Measurements from ENCODE around the gene PERM1.
"Not testable (repeated sequence)": the region's sequence is repeated elsewhere in the genome, so short reads cannot be mapped to it uniquely, and the experiment has no call there.

Gene PERM1

GRCh38 chr1:978835-979743, 2.8 kb downstream of the PERM1 start:
- no peak for DNase-seq (ENCODE audit: low read depth in 2 of 2)

GRCh38 chr1:978069-978834, 3.6 kb downstream of the PERM1 start:
- DNase-seq (ENCODE audit: low read depth in 2 of 2): no peak

DNA sequence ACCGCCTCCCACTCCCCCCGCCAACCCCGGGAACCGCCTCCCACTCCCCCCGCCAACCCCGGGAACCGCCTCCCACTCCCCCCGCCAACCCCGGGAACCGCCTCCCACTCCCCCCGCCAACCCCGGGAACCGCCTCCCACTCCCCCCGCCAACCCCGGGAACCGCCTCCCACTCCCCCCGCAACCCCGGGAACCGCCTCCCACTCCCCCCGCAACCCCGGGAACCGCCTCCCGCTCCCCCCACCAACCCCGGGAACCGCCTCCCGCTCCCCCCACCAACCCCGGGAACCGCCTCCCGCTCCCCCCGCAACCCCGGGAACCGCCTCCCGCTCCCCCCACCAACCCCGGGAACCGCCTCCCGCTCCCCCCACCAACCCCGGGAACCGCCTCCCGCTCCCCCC, 5.1 kb downstream of the PERM1 start:
- not testable (repeated sequence) for DNase-seq (ENCODE audit: low read depth in 2 of 2)

DNA sequence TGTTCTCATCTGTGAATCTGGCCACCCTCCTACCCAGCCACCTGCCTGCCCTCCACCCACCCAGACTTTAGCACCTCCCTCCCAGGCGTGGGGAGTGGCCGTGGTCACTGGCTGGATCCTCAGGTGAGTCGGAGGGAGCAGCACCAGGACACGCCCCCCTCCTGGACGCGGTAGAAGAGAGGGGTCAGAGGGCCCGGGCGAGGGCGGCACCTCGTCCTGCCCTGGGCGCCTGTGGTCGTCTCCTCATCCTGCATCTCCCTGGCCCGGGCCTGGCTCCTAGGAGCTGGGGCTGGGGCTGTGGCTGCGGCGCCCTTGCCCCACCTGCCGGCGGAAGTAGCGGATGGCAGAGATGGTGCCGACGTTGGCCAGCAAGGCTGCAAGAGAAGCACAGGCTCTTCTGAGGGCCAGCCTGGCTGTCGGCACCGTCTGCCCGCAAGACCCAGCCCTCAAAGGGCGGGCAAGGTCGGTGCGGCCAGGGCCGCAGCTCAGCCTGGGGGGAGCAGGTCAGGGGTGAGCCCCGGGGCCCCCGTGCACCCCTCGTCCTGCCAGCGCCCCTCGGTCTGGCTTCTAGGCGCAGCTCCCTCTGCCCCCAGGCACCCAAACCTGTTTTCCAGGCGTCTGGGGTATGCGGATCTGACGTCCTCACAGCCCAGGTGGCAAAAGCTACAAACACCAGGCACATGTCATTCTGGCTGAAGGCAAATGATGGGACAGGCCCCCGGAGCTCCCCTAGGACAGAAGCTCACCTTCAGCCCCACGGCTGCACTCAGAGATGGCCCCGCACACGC, 5.8 kb downstream of the PERM1 start:
- DNase-seq (ENCODE audit: low read depth in 2 of 2): no peak

DNA sequence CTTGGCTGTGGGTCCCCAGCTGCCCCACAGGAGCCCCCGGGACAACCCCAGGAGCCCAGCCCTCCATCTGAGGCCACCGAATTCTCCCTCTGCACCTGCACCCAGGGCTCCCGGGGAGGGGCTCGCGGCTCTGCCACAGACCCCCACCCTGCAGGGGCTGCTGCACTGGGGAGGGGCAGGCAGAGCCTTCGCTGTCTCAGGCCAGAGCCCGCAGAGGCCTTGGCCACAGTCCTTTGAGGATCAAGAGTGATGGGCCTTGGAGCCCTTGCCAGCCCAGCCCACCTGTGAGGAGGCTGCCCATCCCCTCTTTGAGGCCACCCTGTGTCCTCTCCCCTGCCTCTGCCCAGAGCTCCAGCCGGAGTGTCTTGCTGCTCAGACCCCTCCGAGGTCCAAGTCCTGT, 6.5 kb downstream of the PERM1 start:
- no peak for DNase-seq (ENCODE audit: low read depth in 2 of 2)

GRCh38 chr1:974687-975328, 7.1 kb downstream of the PERM1 start:
- no peak for DNase-seq (ENCODE audit: low read depth in 2 of 2)

- no peak for DNase-seq (ENCODE audit: low read depth in 2 of 2)
Observed at GRCh38 chr1:974293-974640, 7.6 kb downstream of the PERM1 start.

- no peak for DNase-seq (ENCODE audit: low read depth in 2 of 2)
Observed at GRCh38 chr1:973459-974292, 8.2 kb downstream of the PERM1 start.

DNA sequence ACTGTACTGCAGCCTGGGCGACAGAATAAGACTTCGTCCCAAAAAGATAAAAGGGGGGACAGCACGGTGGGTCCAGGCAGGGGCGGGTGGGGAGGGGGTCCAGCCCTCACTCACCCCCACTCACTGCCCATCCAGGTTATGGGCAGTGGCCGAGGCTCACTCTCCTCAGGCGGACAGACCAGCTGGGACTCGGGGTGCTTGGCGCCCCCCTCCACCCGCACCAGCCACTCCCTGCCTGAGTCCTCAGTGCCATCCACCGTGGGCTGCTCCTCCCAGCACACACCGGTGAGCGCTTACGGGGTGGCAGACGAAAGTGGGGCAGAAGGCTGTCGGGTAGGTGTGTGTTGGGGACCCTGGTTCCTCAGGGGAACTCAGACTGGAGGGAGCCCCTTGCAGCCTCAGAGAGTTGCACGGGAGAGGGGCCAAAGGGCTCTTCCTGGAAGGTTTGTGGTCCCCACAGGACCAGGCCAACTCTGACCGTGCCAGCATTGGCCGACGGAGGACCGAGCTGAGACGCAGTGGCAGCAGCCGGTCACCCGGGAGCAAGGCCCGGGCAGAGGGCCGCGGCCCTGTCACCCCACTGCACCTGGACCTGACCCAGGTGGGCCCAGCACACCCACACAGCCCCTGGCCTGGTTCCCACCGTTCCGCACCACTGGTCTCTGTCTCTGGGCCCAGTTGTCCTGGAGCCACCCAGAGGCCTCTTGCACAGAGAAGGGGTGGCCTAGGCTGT, 9.0 kb downstream of the PERM1 start:
- DNase-seq (ENCODE audit: low read depth in 2 of 2): no peak

DNA sequence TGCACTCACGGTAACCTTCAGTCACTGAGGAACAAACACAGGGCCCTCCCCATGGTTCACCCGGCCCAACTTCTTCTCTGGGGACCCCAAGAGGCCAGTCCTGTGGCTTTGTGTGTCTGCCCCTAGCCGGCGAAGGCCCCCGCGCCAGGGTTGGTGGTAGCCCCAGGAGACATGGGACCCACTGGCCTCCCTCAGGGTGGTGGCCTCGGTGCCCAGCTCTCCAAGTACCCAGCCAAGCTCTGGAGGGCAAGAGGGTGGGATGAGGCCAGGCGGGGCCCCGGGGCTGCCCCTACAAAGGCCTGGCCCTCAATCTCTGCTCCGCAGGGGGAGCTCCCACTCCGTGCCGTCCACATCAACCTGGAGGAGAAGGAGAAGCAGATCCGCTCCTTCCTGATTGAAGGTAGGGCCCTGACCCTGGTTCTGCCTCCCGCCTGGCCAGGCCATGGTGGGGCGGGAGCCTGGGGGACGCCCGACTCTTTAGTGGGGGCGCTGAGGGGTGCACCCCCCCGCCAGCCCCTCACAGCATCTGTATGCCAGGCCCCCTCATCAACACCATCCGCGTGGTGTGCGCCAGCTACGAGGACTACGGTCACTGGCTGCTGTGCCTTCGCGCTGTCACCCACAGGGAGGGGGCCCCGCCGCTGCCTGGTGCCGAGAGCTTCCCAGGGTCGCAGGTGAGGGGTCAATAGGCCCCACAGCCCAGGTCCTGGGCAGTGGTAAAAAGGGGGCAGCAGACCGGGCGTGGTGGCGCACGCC, 10.0 kb downstream of the PERM1 start:
- no peak for DNase-seq (ENCODE audit: low read depth in 2 of 2)

GRCh38 chr1:970973-971730, 10.7 kb downstream of the PERM1 start:
- no peak for DNase-seq (ENCODE audit: low read depth in 2 of 2)

- DNase-seq (ENCODE audit: low read depth in 2 of 2): no peak
Observed at GRCh38 chr1:970242-970972, 11.5 kb downstream of the PERM1 start.

DNA sequence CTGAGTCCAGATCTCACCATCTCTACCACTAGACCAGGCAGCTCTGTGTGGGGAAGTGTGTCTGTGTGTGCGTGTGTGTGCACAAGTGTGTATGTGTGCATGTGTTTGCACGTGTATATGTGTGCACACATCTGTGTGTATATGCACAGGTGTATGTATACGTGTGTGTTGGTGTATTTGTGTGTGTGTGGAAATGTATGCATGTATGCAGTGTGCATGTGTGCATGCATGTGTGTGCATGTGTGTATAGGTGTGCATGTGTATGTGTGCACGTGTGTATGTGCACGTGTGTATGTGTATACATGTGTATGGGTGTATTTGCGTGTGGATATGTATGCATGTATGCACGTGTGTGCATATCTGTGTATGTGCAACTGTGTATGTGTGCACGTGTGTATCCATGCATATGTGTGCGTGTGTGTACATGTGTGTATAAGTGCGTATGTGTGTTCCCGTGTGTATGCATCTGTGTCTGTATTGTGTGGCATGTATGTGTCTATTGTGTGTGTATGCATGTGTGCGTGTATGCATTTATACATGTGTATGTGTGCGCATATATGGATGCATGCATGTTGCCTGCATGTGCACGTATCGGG, 12.5 kb downstream of the PERM1 start:
- DNase-seq (ENCODE audit: low read depth in 2 of 2): no peak

DNA sequence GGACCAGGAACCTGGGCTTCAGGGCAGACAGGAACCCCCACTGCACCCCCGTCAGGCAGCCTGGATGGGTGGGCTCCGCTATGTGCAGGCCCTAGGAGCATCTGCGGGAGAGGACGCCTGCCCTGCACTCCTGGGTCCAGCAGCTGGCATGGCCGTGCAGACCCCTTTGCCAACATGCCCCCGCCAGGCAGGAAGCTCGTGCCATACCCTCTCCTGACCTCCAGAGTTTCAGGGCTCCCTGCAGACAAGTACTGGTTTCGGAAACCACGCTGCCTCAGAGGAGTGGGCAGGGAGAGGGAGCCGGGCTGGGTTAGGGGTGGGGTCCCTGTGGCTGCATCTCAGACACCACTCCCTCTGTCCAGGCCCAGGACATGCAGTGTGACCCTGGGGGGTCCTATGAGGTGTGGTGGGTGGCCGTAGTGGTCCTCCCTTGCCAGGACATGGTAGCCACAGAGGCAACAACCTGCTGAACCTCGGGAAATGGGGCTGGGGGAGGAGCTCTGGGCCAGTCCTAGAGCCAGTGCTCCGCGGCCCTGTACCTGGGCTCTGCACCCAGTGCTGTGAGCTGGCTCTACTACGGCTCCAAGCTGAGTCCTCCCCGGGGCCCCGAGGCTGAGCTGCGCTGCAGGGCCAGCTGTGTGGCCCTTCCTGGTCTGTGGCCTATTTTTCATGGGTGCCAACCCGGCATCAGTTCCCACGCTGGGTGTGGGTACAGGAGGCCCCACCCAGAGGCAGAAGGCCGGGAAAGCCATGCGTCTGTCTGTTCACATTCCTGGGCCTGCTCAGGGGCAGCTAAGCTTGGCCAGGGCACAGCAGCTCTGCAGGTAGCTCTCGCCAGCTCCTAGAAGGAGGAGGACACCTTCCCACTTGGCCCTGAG, 14.2 kb downstream of the PERM1 start:
- DNase-seq (ENCODE audit: low read depth in 2 of 2): no peak

DNA sequence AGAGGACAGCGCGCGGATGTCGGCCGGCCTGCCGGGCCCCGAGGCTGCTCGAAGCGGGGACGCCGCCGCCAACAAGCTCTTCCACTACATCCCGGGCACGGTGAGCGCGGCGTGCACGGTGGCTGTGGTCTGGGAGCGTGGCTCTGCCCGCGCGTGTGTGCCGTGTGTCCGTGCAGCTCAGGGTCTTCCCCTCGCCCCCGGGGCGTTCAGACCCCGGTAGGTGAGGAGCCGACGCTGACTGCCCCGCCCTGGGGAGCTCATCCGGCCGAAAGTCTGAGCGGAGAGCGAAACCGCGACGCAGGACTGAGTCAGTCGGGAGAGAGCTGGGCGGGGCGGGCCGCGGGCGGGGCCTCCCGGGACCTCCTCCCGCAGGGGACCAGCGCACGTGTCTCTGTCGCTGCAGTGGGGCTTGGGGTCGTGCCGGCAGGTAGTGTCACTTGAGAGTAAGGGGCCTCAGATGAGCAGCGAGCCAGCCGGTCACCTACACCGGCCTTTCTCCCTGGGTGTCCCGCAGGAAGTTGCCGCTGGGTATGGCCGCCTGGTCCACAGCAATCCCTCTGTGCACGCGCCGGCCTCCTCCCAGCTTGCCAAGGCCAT, 15.1 kb downstream of the PERM1 start:
- no peak for DNase-seq (ENCODE audit: low read depth in 2 of 2)

- no peak for DNase-seq (ENCODE audit: low read depth in 2 of 2)
Observed at GRCh38 chr1:966135-966703, 15.7 kb downstream of the PERM1 start, which contains the start of gene PLEKHN1. Gene PLEKHN1, plus strand, starts transcription at chr1:966482. Its CDS starts 50 bp downstream, at chr1:966532.

Data from fibroblast of skin of left biceps (primary cell).